Testis (tissue), 2 donors: ENCODE data around the gene TEX2.

Source experiments
- POLR2A ChIP-seq: fragments of 450-650 bp; IDR thresholded peaks from one replicate; pipeline ENCODE4 v1.6.1; 2017; ENCODE audit warnings: antibody characterized with exemption, mild to moderate bottlenecking, moderate library complexity
- TF ChIP-seq, protein P1 (sequence below), 3 experiments: fragments of 450-650 bp in 2 of 3; fragments of 200-600 bp in 1 of 3; sonication (generic) in 1 of 3; IDR thresholded peaks; one replicate each; pipeline ENCODE4 v1.5.1; 2016 to 2019; ENCODE audit warnings: antibody characterized with exemption in 3 of 3, mild to moderate bottlenecking in 2 of 3, moderate library complexity in 1 of 3

DNA sequence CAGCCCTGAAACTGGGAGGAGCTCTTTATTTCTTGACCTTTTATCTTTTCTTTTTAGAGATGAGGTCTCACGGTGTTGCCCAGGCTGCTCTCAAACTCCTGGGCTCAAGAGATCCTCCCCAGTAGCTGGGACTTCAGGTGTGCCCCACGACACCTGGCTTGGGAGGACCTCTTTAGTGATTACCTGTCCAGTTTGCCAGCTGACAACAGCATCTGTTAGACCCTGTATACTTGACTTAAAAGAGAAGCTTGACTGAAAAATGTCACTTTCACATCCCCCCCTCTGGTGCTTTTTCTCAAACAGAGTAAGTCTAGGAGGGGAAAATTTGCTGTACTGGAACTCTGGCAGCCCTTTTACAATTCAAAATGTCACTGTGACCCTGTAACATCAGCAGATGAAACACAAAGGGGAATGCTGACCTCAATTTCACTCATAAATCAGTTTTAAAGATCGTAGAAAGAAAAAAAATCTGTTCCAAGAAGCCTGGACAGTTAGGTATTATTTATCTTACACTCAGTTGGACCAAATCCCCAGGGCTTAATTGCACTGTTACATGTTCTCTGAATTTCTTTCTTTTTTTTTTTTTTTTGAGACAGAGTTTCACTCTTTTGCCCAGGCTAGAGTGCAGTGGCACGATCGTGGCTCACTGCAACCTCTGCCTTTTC, 131.3 kb downstream of the TEX2 start:
- TF ChIP-seq POLR2A: no peak
- TF ChIP-seq, protein P1, sequence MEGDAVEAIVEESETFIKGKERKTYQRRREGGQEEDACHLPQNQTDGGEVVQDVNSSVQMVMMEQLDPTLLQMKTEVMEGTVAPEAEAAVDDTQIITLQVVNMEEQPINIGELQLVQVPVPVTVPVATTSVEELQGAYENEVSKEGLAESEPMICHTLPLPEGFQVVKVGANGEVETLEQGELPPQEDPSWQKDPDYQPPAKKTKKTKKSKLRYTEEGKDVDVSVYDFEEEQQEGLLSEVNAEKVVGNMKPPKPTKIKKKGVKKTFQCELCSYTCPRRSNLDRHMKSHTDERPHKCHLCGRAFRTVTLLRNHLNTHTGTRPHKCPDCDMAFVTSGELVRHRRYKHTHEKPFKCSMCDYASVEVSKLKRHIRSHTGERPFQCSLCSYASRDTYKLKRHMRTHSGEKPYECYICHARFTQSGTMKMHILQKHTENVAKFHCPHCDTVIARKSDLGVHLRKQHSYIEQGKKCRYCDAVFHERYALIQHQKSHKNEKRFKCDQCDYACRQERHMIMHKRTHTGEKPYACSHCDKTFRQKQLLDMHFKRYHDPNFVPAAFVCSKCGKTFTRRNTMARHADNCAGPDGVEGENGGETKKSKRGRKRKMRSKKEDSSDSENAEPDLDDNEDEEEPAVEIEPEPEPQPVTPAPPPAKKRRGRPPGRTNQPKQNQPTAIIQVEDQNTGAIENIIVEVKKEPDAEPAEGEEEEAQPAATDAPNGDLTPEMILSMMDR (IDR thresholded peaks at IDR 0.05): no peak
